Osteoblast (primary cell): ENCODE results near the gene MAML2. TPM values are rescaled to one million over a fixed set of nuclear protein-coding genes. Genes with fewer than 3 reads are reported as not detected.
A peak's percentile ranks its signal among the peaks of the same experiment; 100 is the strongest.

ENCODE experiments used
- DNase-seq: peaks from one replicate; pipeline ENCODE4 v3.0.0; 2011; ENCODE audit warnings: low spot score, mixed read lengths; ENCODE audit not compliant: insufficient read length; ENCODE audit errors: missing footprints
- H2AFZ ChIP-seq: 2 replicates; pipeline ENCODE4 v1.6.0; 2011; ENCODE audit warnings: mild to moderate bottlenecking, low read length
- H3K27ac ChIP-seq: 2 replicates; pipeline ENCODE4 v1.5.1; 2011; ENCODE audit warnings: mild to moderate bottlenecking, low read depth, low read length, moderate library complexity
- H3K27me3 ChIP-seq: 2 replicates; pipeline ENCODE4 v1.6.0; 2012; ENCODE audit warnings: mild to moderate bottlenecking, control low read depth, inconsistent platforms, low read length, moderate library complexity; ENCODE audit not compliant: insufficient read depth
- H3K36me3 ChIP-seq: 2 replicates; pipeline ENCODE4 v1.5.1; 2011; ENCODE audit warnings: mild to moderate bottlenecking, low read length, control low read depth, moderate library complexity; ENCODE audit not compliant: insufficient read depth
- H3K4me1 ChIP-seq: 2 replicates; pipeline ENCODE4 v1.5.1; 2011; ENCODE audit warnings: mild to moderate bottlenecking, low read length, control low read depth, moderate library complexity; ENCODE audit not compliant: insufficient read depth
- H3K4me2 ChIP-seq: 2 replicates; pipeline ENCODE4 v1.6.0; 2011; ENCODE audit warnings: mild to moderate bottlenecking, low read length; ENCODE audit not compliant: insufficient read depth
- H3K4me3 ChIP-seq: fragments of 200-600 bp; sonication (generic); 3 replicates; pipeline ENCODE4 v1.5.1; 2012; ENCODE audit warnings: mild to moderate bottlenecking, low read length, inconsistent platforms; ENCODE audit not compliant: insufficient read depth
- H3K79me2 ChIP-seq: 2 replicates; pipeline ENCODE4 v1.6.0; 2012; ENCODE audit warnings: mild to moderate bottlenecking, low read length, control low read depth, inconsistent platforms; ENCODE audit not compliant: insufficient read depth
- H3K9me3 ChIP-seq: 2 replicates; pipeline ENCODE4 v1.5.1; 2011; ENCODE audit warnings: low read depth, low read length, control low read depth
- H4K20me1 ChIP-seq: 2 replicates; pipeline ENCODE4 v1.6.0; 2012; ENCODE audit warnings: mild to moderate bottlenecking, low read length, control low read depth; ENCODE audit not compliant: insufficient read depth
- total RNA-seq: library from RNA; depleted of rRNA; stranded (reverse); fragments of >200 nt; gene quantifications from 2 replicates; pipeline ENCODE4 v1.2.3, GENCODE V29; 2012
- TF ChIP-seq, protein P1 (sequence below): IDR thresholded peaks from 2 replicates; pipeline ENCODE4 v1.5.1; 2011; ENCODE audit warnings: mild to moderate bottlenecking, low read depth, low read length, moderate library complexity; ENCODE audit errors: extremely low read depth

Gene MAML2
- total RNA-seq, 1 donor, result 17.4 TPM

DNA sequence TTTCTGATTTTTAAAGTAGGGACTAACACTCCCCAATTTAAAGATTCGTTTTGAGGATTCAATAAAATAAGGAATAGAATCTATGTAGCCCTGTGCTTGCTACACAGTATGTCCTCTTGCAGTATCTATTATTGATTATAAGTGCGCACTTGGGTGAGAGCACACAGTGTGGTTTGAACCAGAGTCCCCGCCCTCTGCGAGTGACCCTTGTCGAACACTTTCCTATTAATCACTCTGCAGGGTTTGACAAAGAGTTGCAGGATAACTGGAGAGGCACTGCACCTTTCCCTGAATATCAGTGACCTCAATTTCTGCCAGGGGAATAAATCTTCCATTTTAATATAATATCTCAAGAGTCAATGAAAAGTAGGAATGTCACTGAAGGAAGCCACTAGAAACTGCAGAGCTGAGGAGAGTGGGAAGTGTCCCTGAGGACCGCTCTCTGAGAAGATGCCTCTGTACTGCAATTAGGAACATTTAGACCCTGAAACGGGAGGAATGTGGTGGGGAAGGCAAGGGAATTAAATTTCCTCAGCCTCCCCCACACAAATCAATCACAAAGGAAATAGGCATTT lies 182.2 kb downstream of the MAML2 start:
- Histone ChIP-seq H4K20me1 (no peaks in the 10 kb centered on the region), H3K27me3 (no peaks in the 10 kb centered on the region), H3K36me3 (no peaks in the 10 kb centered on the region), H3K79me2 (peaks cover 56% of the 10 kb centered on the region), H3K4me1 (peaks cover 66% of the 10 kb centered on the region), H3K27ac (peak overlapping the region; percentile 93), H3K4me2 (peak overlapping the region; percentile 22), H3K9me3 (no peaks in the 10 kb centered on the region), H2AFZ (no peak overlapping the region), H3K4me3 (no peak overlapping the region)
- TF ChIP-seq, protein P1, sequence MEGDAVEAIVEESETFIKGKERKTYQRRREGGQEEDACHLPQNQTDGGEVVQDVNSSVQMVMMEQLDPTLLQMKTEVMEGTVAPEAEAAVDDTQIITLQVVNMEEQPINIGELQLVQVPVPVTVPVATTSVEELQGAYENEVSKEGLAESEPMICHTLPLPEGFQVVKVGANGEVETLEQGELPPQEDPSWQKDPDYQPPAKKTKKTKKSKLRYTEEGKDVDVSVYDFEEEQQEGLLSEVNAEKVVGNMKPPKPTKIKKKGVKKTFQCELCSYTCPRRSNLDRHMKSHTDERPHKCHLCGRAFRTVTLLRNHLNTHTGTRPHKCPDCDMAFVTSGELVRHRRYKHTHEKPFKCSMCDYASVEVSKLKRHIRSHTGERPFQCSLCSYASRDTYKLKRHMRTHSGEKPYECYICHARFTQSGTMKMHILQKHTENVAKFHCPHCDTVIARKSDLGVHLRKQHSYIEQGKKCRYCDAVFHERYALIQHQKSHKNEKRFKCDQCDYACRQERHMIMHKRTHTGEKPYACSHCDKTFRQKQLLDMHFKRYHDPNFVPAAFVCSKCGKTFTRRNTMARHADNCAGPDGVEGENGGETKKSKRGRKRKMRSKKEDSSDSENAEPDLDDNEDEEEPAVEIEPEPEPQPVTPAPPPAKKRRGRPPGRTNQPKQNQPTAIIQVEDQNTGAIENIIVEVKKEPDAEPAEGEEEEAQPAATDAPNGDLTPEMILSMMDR, result no peak
- no peak for DNase-seq

DNA sequence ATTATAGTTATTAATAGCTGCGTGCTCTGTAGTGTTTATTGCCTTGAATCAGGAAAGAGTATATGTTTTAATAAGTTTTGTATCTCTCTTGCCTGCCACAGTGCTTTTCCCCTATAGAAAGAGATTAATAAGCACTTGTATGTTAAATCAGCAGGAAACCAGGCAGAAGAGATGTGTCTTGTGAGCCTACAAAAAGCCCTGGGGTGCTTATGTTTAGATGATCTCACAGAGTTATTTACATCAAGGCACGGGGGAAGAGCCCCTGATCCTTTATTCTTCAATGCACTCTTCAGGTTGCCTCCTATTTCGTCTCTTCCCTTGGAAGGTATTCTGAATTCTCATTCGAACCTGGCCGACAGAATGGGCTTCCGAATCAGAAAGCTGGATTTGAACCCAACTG lies 183.0 kb downstream of the MAML2 start:
- Histone ChIP-seq H3K27ac (peak overlapping the region; percentile 21), H3K4me1 (peaks cover 68% of the 10 kb centered on the region)

DNA sequence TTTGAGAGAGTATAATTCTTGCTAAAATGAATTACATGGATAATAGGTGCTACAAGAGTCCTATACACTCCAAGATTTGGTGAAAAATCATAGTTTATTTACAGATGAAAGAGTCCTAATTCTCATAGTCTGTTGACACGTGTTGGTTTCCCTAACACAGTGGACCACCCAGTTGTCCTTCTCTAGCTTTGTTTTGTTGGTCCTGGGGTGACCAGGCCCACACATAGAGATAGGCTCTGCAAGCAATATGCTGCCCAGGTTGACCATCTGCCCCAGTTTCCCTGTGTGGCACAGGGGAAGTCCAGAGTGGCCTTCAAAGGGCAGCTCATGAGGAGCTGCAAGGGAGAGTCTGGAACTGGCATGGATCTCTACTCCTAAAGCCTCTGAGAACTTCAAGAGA lies 184.9 kb downstream of the MAML2 start:
- Histone ChIP-seq H3K27me3 (no peaks in the 10 kb centered on the region), H3K4me1 (peaks cover 67% of the 10 kb centered on the region), H3K9me3 (no peaks in the 10 kb centered on the region), H3K27ac (peak overlapping the region; percentile 98), H3K4me3 (no peak overlapping the region), H3K4me2 (no peak overlapping the region), H4K20me1 (no peaks in the 10 kb centered on the region), H3K36me3 (no peaks in the 10 kb centered on the region), H2AFZ (no peak overlapping the region), H3K79me2 (peaks cover 49% of the 10 kb centered on the region)
- TF ChIP-seq, protein P1, result no peak
- DNase-seq, result no peak

More for the DNA sequence above, 183.0 kb downstream of the MAML2 start:
- no peaks in the 10 kb centered on the region for H3K9me3 ChIP-seq
- peaks cover 49% of the 10 kb centered on the region for H3K79me2 ChIP-seq
- no peaks in the 10 kb centered on the region for H3K27me3 ChIP-seq
- H2AFZ ChIP-seq, result no peak overlapping the region
- DNase-seq, result no peak
- H3K4me2 ChIP-seq, result no peak overlapping the region
- H3K36me3 ChIP-seq, result no peaks in the 10 kb centered on the region
- no peak overlapping the region for H3K4me3 ChIP-seq
- TF ChIP-seq, protein P1, result no peak
- H4K20me1 ChIP-seq, result no peaks in the 10 kb centered on the region

DNA sequence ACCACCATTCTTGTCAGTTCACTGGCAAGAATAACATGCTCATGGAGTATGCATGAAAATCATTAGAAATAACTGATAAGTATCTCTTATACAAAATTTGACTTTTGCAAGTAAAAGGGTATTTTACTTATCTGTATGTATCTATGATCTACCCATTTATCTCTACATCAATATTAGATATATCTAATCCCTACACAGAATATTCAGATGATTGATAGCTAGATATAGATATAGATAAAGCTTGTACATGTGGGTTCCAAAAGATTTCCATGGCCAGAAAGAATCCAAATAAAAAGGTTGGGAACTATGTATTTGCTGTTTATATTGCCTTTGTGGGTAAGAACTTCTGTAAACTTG lies 185.5 kb downstream of the MAML2 start:
- H4K20me1 ChIP-seq, result no peaks in the 10 kb centered on the region
- H3K4me3 ChIP-seq, result no peak overlapping the region
- TF ChIP-seq, protein P1, result no peak
- H3K36me3 ChIP-seq, result no peaks in the 10 kb centered on the region
- no peaks in the 10 kb centered on the region for H3K27me3 ChIP-seq
- H3K9me3 ChIP-seq, result no peaks in the 10 kb centered on the region
- peak overlapping the region; percentile 78 for H3K4me2 ChIP-seq
- H3K27ac ChIP-seq, result peak overlapping the region; percentile 98
- peak; percentile 39 for DNase-seq
- peaks cover 61% of the 10 kb centered on the region for H3K4me1 ChIP-seq
- H2AFZ ChIP-seq, result no peak overlapping the region
- peaks cover 56% of the 10 kb centered on the region for H3K79me2 ChIP-seq
